HEK293 (cell line): Measurements from ENCODE around the gene HID1.
"Not testable (repeated sequence)": the region's sequence is repeated elsewhere in the genome, so short reads cannot be mapped to it uniquely, and the experiment has no call there.

Experiments
- SP2 ChIP-seq: fragments of 450-650 bp; formaldehyde crosslinking; IDR thresholded peaks from 2 replicates; pipeline ENCODE4 v1.5.1; 2016; ENCODE audit warnings: missing biosample characterization, missing genetic modification characterization
- SP7 ChIP-seq: fragments of 450-650 bp; formaldehyde crosslinking; IDR thresholded peaks from 2 replicates; pipeline ENCODE4 v1.5.1; 2016; ENCODE audit warnings: missing biosample characterization, missing genetic modification characterization
- ZBTB21 ChIP-seq: fragments of 450-650 bp; formaldehyde crosslinking; IDR thresholded peaks from 2 replicates; pipeline ENCODE4 v1.5.1; 2017; ENCODE audit warnings: missing biosample characterization, missing genetic modification characterization
- ZNF2 ChIP-seq: fragments of 450-650 bp; formaldehyde crosslinking; IDR thresholded peaks from 2 replicates; pipeline ENCODE4 v1.5.1; 2016; ENCODE audit warnings: missing biosample characterization, missing genetic modification characterization
- ZNF214 ChIP-seq: fragments of 450-650 bp; formaldehyde crosslinking; IDR thresholded peaks from 2 replicates; pipeline ENCODE4 v1.5.1; 2017; ENCODE audit warnings: missing biosample characterization, mild to moderate bottlenecking, missing genetic modification characterization, borderline replicate concordance
- ZNF266 ChIP-seq: fragments of 450-650 bp; formaldehyde crosslinking; IDR thresholded peaks from 2 replicates; pipeline ENCODE4 v1.5.1; 2016; ENCODE audit warnings: missing biosample characterization, missing genetic modification characterization, low read depth
- ZNF501 ChIP-seq: fragments of 450-650 bp; formaldehyde crosslinking; IDR thresholded peaks from 2 replicates; pipeline ENCODE4 v1.5.1; 2016; ENCODE audit warnings: missing biosample characterization, missing genetic modification characterization
- ZNF530 ChIP-seq: fragments of 450-650 bp; formaldehyde crosslinking; IDR thresholded peaks from 2 replicates; pipeline ENCODE4 v1.5.1; 2016; ENCODE audit warnings: low read depth, missing biosample characterization, missing genetic modification characterization
- ZNF777 ChIP-seq: fragments of 450-650 bp; formaldehyde crosslinking; IDR thresholded peaks from 2 replicates; pipeline ENCODE4 v1.5.1; 2017; ENCODE audit warnings: missing biosample characterization, missing genetic modification characterization, borderline replicate concordance
- ZSCAN23 ChIP-seq: fragments of 450-650 bp; formaldehyde crosslinking; IDR thresholded peaks from 2 replicates; pipeline ENCODE4 v1.5.1; 2016; ENCODE audit warnings: missing biosample characterization, missing genetic modification characterization
- TF ChIP-seq, protein P1 (sequence below): fragments of 450-650 bp; formaldehyde crosslinking; IDR thresholded peaks from 2 replicates; pipeline ENCODE4 v1.5.1; 2016; ENCODE audit warnings: missing biosample characterization, missing genetic modification characterization
- TF ChIP-seq, protein P2 (sequence below): fragments of 450-650 bp; formaldehyde crosslinking; IDR thresholded peaks from 2 replicates; pipeline ENCODE4 v1.5.1; 2017; ENCODE audit warnings: missing biosample characterization, missing genetic modification characterization
- TF ChIP-seq, protein P3 (sequence below): fragments of 450-650 bp; formaldehyde crosslinking; IDR thresholded peaks from 2 replicates; pipeline ENCODE4 v1.5.1; 2016; ENCODE audit warnings: missing biosample characterization, missing genetic modification characterization, low read depth
- TF ChIP-seq, protein P4 (sequence below): fragments of 450-650 bp; formaldehyde crosslinking; IDR thresholded peaks from 2 replicates; pipeline ENCODE4 v1.5.1; 2016; ENCODE audit warnings: missing biosample characterization, missing genetic modification characterization, low read depth

DNA sequence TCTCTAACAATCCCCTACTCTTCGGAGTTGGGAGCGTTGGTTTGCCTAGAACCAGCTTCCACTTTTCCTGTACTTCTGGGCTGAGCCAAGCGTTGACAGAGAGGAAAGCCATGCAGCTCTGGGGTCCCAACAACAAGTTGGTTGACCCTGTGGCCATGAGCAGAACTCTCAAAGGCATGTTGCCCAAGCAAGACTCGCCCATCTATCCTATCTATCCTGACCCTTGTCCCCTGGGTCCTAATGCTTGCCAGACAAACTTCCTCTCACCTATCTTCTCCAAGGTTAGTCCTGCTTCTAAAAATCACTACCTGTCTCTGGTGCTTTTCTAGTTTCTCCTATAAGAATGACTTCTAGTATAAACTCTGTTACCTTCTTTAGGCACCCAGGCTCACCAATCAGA, 63.5 kb downstream of the HID1 start:
- TF ChIP-seq SP7 (tag by site-specific recombination); ZNF530 (tag by site-specific recombination); ZNF777 (tag by site-specific recombination); ZNF214 (tag by site-specific recombination); ZNF2; ZSCAN23 (tag by site-specific recombination); ZNF266 (tag by site-specific recombination); ZBTB21; ZNF501 (tag by site-specific recombination); SP2: not testable (repeated sequence)
- TF ChIP-seq, protein P1, sequence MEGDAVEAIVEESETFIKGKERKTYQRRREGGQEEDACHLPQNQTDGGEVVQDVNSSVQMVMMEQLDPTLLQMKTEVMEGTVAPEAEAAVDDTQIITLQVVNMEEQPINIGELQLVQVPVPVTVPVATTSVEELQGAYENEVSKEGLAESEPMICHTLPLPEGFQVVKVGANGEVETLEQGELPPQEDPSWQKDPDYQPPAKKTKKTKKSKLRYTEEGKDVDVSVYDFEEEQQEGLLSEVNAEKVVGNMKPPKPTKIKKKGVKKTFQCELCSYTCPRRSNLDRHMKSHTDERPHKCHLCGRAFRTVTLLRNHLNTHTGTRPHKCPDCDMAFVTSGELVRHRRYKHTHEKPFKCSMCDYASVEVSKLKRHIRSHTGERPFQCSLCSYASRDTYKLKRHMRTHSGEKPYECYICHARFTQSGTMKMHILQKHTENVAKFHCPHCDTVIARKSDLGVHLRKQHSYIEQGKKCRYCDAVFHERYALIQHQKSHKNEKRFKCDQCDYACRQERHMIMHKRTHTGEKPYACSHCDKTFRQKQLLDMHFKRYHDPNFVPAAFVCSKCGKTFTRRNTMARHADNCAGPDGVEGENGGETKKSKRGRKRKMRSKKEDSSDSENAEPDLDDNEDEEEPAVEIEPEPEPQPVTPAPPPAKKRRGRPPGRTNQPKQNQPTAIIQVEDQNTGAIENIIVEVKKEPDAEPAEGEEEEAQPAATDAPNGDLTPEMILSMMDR = not testable (repeated sequence)
- TF ChIP-seq, protein P2, sequence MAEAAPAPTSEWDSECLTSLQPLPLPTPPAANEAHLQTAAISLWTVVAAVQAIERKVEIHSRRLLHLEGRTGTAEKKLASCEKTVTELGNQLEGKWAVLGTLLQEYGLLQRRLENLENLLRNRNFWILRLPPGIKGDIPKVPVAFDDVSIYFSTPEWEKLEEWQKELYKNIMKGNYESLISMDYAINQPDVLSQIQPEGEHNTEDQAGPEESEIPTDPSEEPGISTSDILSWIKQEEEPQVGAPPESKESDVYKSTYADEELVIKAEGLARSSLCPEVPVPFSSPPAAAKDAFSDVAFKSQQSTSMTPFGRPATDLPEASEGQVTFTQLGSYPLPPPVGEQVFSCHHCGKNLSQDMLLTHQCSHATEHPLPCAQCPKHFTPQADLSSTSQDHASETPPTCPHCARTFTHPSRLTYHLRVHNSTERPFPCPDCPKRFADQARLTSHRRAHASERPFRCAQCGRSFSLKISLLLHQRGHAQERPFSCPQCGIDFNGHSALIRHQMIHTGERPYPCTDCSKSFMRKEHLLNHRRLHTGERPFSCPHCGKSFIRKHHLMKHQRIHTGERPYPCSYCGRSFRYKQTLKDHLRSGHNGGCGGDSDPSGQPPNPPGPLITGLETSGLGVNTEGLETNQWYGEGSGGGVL (tag by site-specific recombination) = not testable (repeated sequence)
- TF ChIP-seq, protein P3, sequence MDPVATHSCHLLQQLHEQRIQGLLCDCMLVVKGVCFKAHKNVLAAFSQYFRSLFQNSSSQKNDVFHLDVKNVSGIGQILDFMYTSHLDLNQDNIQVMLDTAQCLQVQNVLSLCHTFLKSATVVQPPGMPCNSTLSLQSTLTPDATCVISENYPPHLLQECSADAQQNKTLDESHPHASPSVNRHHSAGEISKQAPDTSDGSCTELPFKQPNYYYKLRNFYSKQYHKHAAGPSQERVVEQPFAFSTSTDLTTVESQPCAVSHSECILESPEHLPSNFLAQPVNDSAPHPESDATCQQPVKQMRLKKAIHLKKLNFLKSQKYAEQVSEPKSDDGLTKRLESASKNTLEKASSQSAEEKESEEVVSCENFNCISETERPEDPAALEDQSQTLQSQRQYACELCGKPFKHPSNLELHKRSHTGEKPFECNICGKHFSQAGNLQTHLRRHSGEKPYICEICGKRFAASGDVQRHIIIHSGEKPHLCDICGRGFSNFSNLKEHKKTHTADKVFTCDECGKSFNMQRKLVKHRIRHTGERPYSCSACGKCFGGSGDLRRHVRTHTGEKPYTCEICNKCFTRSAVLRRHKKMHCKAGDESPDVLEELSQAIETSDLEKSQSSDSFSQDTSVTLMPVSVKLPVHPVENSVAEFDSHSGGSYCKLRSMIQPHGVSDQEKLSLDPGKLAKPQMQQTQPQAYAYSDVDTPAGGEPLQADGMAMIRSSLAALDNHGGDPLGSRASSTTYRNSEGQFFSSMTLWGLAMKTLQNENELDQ (tag by site-specific recombination) = not testable (repeated sequence)
- TF ChIP-seq, protein P4, sequence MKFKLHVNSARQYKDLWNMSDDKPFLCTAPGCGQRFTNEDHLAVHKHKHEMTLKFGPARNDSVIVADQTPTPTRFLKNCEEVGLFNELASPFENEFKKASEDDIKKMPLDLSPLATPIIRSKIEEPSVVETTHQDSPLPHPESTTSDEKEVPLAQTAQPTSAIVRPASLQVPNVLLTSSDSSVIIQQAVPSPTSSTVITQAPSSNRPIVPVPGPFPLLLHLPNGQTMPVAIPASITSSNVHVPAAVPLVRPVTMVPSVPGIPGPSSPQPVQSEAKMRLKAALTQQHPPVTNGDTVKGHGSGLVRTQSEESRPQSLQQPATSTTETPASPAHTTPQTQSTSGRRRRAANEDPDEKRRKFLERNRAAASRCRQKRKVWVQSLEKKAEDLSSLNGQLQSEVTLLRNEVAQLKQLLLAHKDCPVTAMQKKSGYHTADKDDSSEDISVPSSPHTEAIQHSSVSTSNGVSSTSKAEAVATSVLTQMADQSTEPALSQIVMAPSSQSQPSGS (tag by site-specific recombination) = not testable (repeated sequence)
